Measurements from ENCODE around the gene KDM6A. TPM values are rescaled to one million over a fixed set of nuclear protein-coding genes. Genes with fewer than 3 reads are reported as not detected.

The KDM6A gene
- total RNA-seq, 1 experiment from 2014 or later, result 42.8 TPM

- DNase-seq, result no peak
- intact Hi-C loops (cut with micrococcal nuclease; ENCODE audit: unreplicated experiment), result no loop called here
- Mint-ChIP-seq H3K27ac (ENCODE audit: unreplicated experiment) (no peak overlapping the region), H3K36me3 (ENCODE audit: insufficient read depth, unreplicated experiment) (peaks cover 6% of the 10 kb centered on the region), H3K4me3 (ENCODE audit: low read depth, unreplicated experiment) (no peak overlapping the region), H3K4me1 (ENCODE audit: low read depth, unreplicated experiment) (peaks cover 24% of the 10 kb centered on the region), H3K9me3 (ENCODE audit: low read depth, unreplicated experiment) (no peaks in the 10 kb centered on the region), H3K27me3 (ENCODE audit: unreplicated experiment) (no peaks in the 10 kb centered on the region)
- no TSS peak for BruUV-seq (replicated peaks)
- TF ChIP-seq CTCF (IDR thresholded peaks at IDR 0.05; ENCODE audit: unreplicated experiment), result no peak
- CTCF ChIA-PET, result interaction anchor here (0.5 kb wide), 1 partner anchor 143 kb away, joined by 5 read pairs; no protein-coding TSS in a partner anchor
Observed at GRCh38 chrX:44927398-44927797, 54.4 kb downstream of the KDM6A start.

DNA sequence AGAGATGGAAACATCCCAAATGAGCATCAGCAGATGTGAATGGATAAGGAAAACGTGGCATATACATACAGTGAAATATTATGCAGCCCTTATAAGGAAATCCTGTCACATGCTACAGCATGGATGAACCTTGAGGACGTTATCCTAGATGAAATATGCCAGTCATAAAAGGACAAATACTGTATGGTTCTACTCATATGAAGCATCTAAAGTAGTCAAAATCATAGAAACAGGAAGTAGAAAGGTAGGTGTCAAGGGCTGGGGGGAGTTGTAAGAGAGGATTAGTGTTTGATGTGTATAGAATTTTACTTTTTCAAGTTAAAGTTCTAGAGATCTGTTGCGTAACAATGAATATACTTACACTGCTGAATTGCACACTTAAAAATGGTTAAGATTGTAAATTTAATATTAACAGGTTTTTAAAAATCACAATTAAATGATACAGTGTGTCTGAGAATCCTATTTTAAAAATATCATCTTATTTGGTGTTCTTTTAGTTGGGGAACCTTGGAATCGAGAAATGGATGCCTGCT, 58.5 kb downstream of the KDM6A start:
- no TSS peak for BruUV-seq (replicated peaks)
- Mint-ChIP-seq H3K27me3 (ENCODE audit: unreplicated experiment) (no peaks in the 10 kb centered on the region), H3K9me3 (ENCODE audit: low read depth, unreplicated experiment) (no peaks in the 10 kb centered on the region), H3K27ac (ENCODE audit: unreplicated experiment) (no peak overlapping the region), H3K4me1 (ENCODE audit: low read depth, unreplicated experiment) (peaks cover 21% of the 10 kb centered on the region), H3K4me3 (ENCODE audit: low read depth, unreplicated experiment) (no peak overlapping the region), H3K36me3 (ENCODE audit: insufficient read depth, unreplicated experiment) (no peaks in the 10 kb centered on the region)
- CTCF ChIA-PET, result no interaction called here
- intact Hi-C loops (cut with micrococcal nuclease; ENCODE audit: unreplicated experiment), result no loop called here
- TF ChIP-seq CTCF (IDR thresholded peaks at IDR 0.05; ENCODE audit: unreplicated experiment), result no peak
- no peak for DNase-seq

- no peak for TF ChIP-seq CTCF (IDR thresholded peaks at IDR 0.05; ENCODE audit: unreplicated experiment)
- no peak overlapping the region for H3K4me3 Mint-ChIP-seq (ENCODE audit: low read depth, unreplicated experiment)
- CTCF ChIA-PET, result interaction anchor here (0.6 kb wide), 1 partner anchor 1472 kb away, joined by 3 read pairs; no protein-coding TSS in a partner anchor
Observed at GRCh38 chrX:44935172-44935571, 62.2 kb downstream of the KDM6A start.

GRCh38 chrX:44935640-44936039, 62.7 kb downstream of the KDM6A start:
- Mint-ChIP-seq H3K27me3 (ENCODE audit: unreplicated experiment) (no peaks in the 10 kb centered on the region), H3K36me3 (ENCODE audit: insufficient read depth, unreplicated experiment) (no peaks in the 10 kb centered on the region), H3K27ac (ENCODE audit: unreplicated experiment) (no peak overlapping the region), H3K4me1 (ENCODE audit: low read depth, unreplicated experiment) (peaks cover 25% of the 10 kb centered on the region), H3K9me3 (ENCODE audit: low read depth, unreplicated experiment) (no peaks in the 10 kb centered on the region), H3K4me3 (ENCODE audit: low read depth, unreplicated experiment) (no peak overlapping the region)
- no TSS peak for BruUV-seq (replicated peaks)
- no peak for TF ChIP-seq CTCF (IDR thresholded peaks at IDR 0.05; ENCODE audit: unreplicated experiment)
- CTCF ChIA-PET, result interaction anchor here (0.6 kb wide), 1 partner anchor 1472 kb away, joined by 3 read pairs; no protein-coding TSS in a partner anchor
- intact Hi-C loops (cut with micrococcal nuclease; ENCODE audit: unreplicated experiment), result no loop called here
- no peak for DNase-seq

More at GRCh38 chrX:44935172-44935571, 62.2 kb downstream of the KDM6A start:
- peaks cover 25% of the 10 kb centered on the region for H3K4me1 Mint-ChIP-seq (ENCODE audit: low read depth, unreplicated experiment)
- no peaks in the 10 kb centered on the region for H3K27me3 Mint-ChIP-seq (ENCODE audit: unreplicated experiment)
- no TSS peak for BruUV-seq (replicated peaks)
- H3K27ac Mint-ChIP-seq (ENCODE audit: unreplicated experiment), result no peak overlapping the region
- H3K36me3 Mint-ChIP-seq (ENCODE audit: insufficient read depth, unreplicated experiment), result no peaks in the 10 kb centered on the region
- intact Hi-C loops (cut with micrococcal nuclease; ENCODE audit: unreplicated experiment), result no loop called here
- no peaks in the 10 kb centered on the region for H3K9me3 Mint-ChIP-seq (ENCODE audit: low read depth, unreplicated experiment)
- DNase-seq, result no peak
